Body of pancreas (tissue), 4 donors: ENCODE data around the gene IWS1.

Experiments used
- CTCF ChIP-seq, 7 experiments: fragments of 450-650 bp in 4 of 7; fragments of 200-600 bp in 3 of 7; sonication (generic) in 3 of 7; IDR thresholded peaks; one replicate each; pipeline ENCODE4 v1.5.1; 2016 to 2019; ENCODE audit warnings: antibody characterized with exemption in 7 of 7
- POLR2A ChIP-seq, 3 donors: fragments of 450-650 bp; IDR thresholded peaks; one replicate each; pipeline ENCODE4 v1.6.1; 2016; ENCODE audit warnings: antibody characterized with exemption in 3 of 3, mild to moderate bottlenecking in 2 of 3

- TF ChIP-seq CTCF (IDR thresholded peaks at IDR 0.05): no peak
- TF ChIP-seq POLR2A (IDR thresholded peaks at IDR 0.05): no peak
Observed at GRCh38 chr2:127566576-127566975, 40.3 kb upstream of the IWS1 start.
